Stimulated activated CD4-positive, alpha-beta T cell treated with anti-CD3 and anti-CD28 coated beads, Interleukin-2, amount 100 ng/mL, for 48 hours (primary cell): ENCODE results near the gene XYLT1.

Experiments
- DNase-seq, 2 donors: peaks; one replicate each; pipeline ENCODE4 v3.0.0-alpha.2; 2020

The XYLT1 gene

GRCh38 chr16:17213025-17213424, 257.7 kb downstream of the XYLT1 start:
- no peak for DNase-seq

- DNase-seq: no peak
These were observed 258.2 kb downstream of the XYLT1 start for GRCh38 chr16:17212606-17213005.

- peak; percentile 5 to 7 for DNase-seq
These were observed 259.0 kb downstream of the XYLT1 start for GRCh38 chr16:17211797-17212196.

- no peak for DNase-seq
These were observed 264.0 kb downstream of the XYLT1 start for GRCh38 chr16:17206712-17207111.

- no peak for DNase-seq
These were observed 265.2 kb downstream of the XYLT1 start for GRCh38 chr16:17205279-17206211.

GRCh38 chr16:17204644-17205043, 266.1 kb downstream of the XYLT1 start:
- no peak for DNase-seq

- DNase-seq: no peak
These were observed 266.6 kb downstream of the XYLT1 start for GRCh38 chr16:17204206-17204605.

GRCh38 chr16:17203424-17203823, 267.3 kb downstream of the XYLT1 start:
- no peak for DNase-seq

GRCh38 chr16:17199135-17199534, 271.6 kb downstream of the XYLT1 start:
- DNase-seq: no peak

GRCh38 chr16:17196526-17196925, 274.2 kb downstream of the XYLT1 start:
- DNase-seq: no peak

GRCh38 chr16:17194190-17194780, 276.5 kb downstream of the XYLT1 start:
- DNase-seq: peak; percentile 61 to 65

- DNase-seq: no peak
These were observed 277.1 kb downstream of the XYLT1 start for GRCh38 chr16:17193566-17194100.

GRCh38 chr16:17184026-17184425, 286.7 kb downstream of the XYLT1 start:
- no peak for DNase-seq

GRCh38 chr16:17177959-17178905, 292.5 kb downstream of the XYLT1 start:
- no peak for DNase-seq

- no peak for DNase-seq
These were observed 293.4 kb downstream of the XYLT1 start for GRCh38 chr16:17177242-17177958.

GRCh38 chr16:17176199-17176598, 294.6 kb downstream of the XYLT1 start:
- DNase-seq: no peak

- DNase-seq: no peak
These were observed 297.5 kb downstream of the XYLT1 start for GRCh38 chr16:17173281-17173680.

- no peak for DNase-seq
These were observed 299.3 kb downstream of the XYLT1 start for GRCh38 chr16:17171250-17172143.

GRCh38 chr16:17170435-17170834, 300.3 kb downstream of the XYLT1 start:
- no peak for DNase-seq

- no peak for DNase-seq
These were observed 302.6 kb downstream of the XYLT1 start for GRCh38 chr16:17168181-17168580.

- no peak for DNase-seq
These were observed 304.7 kb downstream of the XYLT1 start for GRCh38 chr16:17166095-17166494.
